K562 (cell line): Measurements from ENCODE around the gene ADAM22. TPM values are rescaled to one million over a fixed set of nuclear protein-coding genes. Genes with fewer than 3 reads are reported as not detected.

Experiments
- ATAC-seq: fragments of 200-7000 bp; cut with Tn5 transposase; 3 replicates; pipeline ENCODE4 v1.9.1; 2020; ENCODE audit warnings: moderate library complexity
- BruUV-seq: library from RNA; stranded (reverse); fragments of 400-500 nt; replicated peaks from 2 replicates; lab custom pipeline; 2021; lab: Mats Ljungman, UMichigan
- CTCF ChIA-PET: fragments of 300-600 bp; formaldehyde crosslinking; extraction: SDS; loops from one replicate; lab custom pipeline; 2021; ENCODE audit warnings: low intra/inter-chr PET ratio; lab: Yijun Ruan, JAX
- POLR2A ChIA-PET: fragments of 300-600, 350-650 bp; sonication (Branson Sonifier 250); formaldehyde crosslinking; extraction: SDS; loops from one replicate; lab custom pipeline; 2021; ENCODE audit warnings: antibody characterized with exemption, inconsistent platforms; lab: Yijun Ruan, JAX
- DNase-seq, 4 experiments: peaks; one replicate each; pipeline versions ENCODE4 v3.0.0 to v3.0.0-alpha.2; 2011 to 2018; ENCODE audit warnings: low spot score in 3 of 4, mixed read lengths in 3 of 4; ENCODE audit errors: extremely low read depth in 1 of 4
- FAIRE-seq: peaks from 2 replicates; lab custom pipeline; 2011; peaks lifted over from hg19 to GRCh38; lab: Jason Lieb, UNC
- H2AFZ ChIP-seq: 2 replicates; pipeline ENCODE4 v1.6.0; 2011; ENCODE audit warnings: low read depth, low read length, control low read depth, inconsistent platforms
- H3K27ac ChIP-seq: fragments of 200-600 bp; 3 replicates; pipeline ENCODE4 v1.8.0; 2011; ENCODE audit warnings: low read depth, mild to moderate bottlenecking, control low read depth, inconsistent platforms, low read length, moderate library complexity, mixed read lengths; ENCODE audit errors: extremely low read depth
- H3K27me3 ChIP-seq, 2 experiments: fragments of 300-600 bp in 1 of 2; 2 replicates in 1 of 2; 3 replicates in 1 of 2; pipeline versions ENCODE4 v1.6.0 to v1.8.0; 2011; ENCODE audit warnings: inconsistent platforms in 2 of 2, low read length in 2 of 2, mild to moderate bottlenecking in 1 of 2, mixed read lengths in 1 of 2, moderate library complexity in 1 of 2; ENCODE audit not compliant: control insufficient read depth in 2 of 2, insufficient read depth in 2 of 2
- H3K36me3 ChIP-seq: fragments of 300-600 bp; 3 replicates; pipeline ENCODE4 v1.8.0; 2011; ENCODE audit warnings: mild to moderate bottlenecking, low read length, inconsistent platforms; ENCODE audit not compliant: control insufficient read depth, insufficient read depth
- H3K4me1 ChIP-seq, 2 experiments: fragments of 200-600 bp in 1 of 2; replicated peaks in 1 of 2; 2 replicates in 1 of 2; 3 replicates in 1 of 2; pipeline versions ENCODE4 v1.5.1 to v1.8.0; 2011; ENCODE audit warnings: inconsistent platforms in 2 of 2, low read length in 2 of 2, mild to moderate bottlenecking in 1 of 2, mixed read lengths in 1 of 2, moderate library complexity in 1 of 2; ENCODE audit not compliant: control insufficient read depth in 2 of 2, insufficient read depth in 2 of 2
- H3K4me2 ChIP-seq: 2 replicates; pipeline ENCODE4 v1.6.1; 2011; ENCODE audit warnings: low read length, control low read depth, inconsistent platforms, mixed read lengths; ENCODE audit not compliant: insufficient read depth
- H3K4me3 ChIP-seq: fragments of 200-600 bp; sonication (generic), shearing (Covaris generic); 2 replicates; pipeline ENCODE4 v1.5.1; 2016; ENCODE audit warnings: control low read depth, inconsistent platforms
- H3K79me2 ChIP-seq: fragments of 200-600 bp; 3 replicates; pipeline ENCODE4 v1.8.0; 2011; ENCODE audit warnings: low read length, inconsistent platforms; ENCODE audit not compliant: control insufficient read depth, insufficient read depth
- H3K9ac ChIP-seq, 2 experiments: 2 replicates each; pipeline versions ENCODE4 v1.6.0 to v1.6.1; 2011; ENCODE audit warnings: low read depth in 2 of 2, low read length in 2 of 2, control low read depth in 1 of 2, inconsistent platforms in 1 of 2, mild to moderate bottlenecking in 1 of 2, mixed read lengths in 1 of 2; ENCODE audit not compliant: insufficient read depth in 1 of 2
- H3K9me1 ChIP-seq: one replicate; pipeline ENCODE4 v1.6.0; 2011; ENCODE audit warnings: inconsistent platforms, mild to moderate bottlenecking, low read length, moderate library complexity; ENCODE audit not compliant: control insufficient read depth, insufficient read depth
- H3K9me3 ChIP-seq: replicated peaks from 2 replicates; pipeline ENCODE4 v1.5.1; 2011; ENCODE audit warnings: low read depth, low read length, inconsistent platforms; ENCODE audit not compliant: control insufficient read depth, insufficient read depth
- H4K20me1 ChIP-seq: replicated peaks from 2 replicates; pipeline ENCODE4 v1.6.1; 2011; ENCODE audit warnings: low read length, inconsistent platforms, mixed read lengths; ENCODE audit not compliant: control insufficient read depth, insufficient read depth
- CBFA2T3 ChIP-seq: fragments of 450-650 bp; IDR thresholded peaks from 2 replicates; pipeline ENCODE4 v1.6.1; 2017
- GABPA ChIP-seq: fragments of 200-800 bp; sonication (Bioruptor generic); conservative IDR thresholded peaks from 2 replicates; pipeline ENCODE4 v1.6.1; 2016; ENCODE audit warnings: low read depth, missing genetic modification characterization, missing compliant biosample characterization
- IRF9 ChIP-seq: fragments of 450-650 bp; IDR thresholded peaks from 2 replicates; pipeline ENCODE4 v1.6.1; 2016; ENCODE audit warnings: missing biosample characterization, missing genetic modification characterization
- SPI1 ChIP-seq: IDR thresholded peaks from 2 replicates; pipeline ENCODE4 v1.6.1; 2011; ENCODE audit warnings: low read depth, low read length, control low read depth, borderline replicate concordance
- ZNF395 ChIP-seq: fragments of 200-800 bp; sonication (Bioruptor generic); IDR thresholded peaks from 2 replicates; pipeline ENCODE4 v1.6.1; 2017; ENCODE audit warnings: missing genetic modification characterization, missing compliant biosample characterization
- ZNF584 ChIP-seq: fragments of 200-800 bp; sonication (Bioruptor generic); IDR thresholded peaks from 2 replicates; pipeline ENCODE4 v1.6.1; 2016; ENCODE audit warnings: low read depth, mild to moderate bottlenecking, missing genetic modification characterization, missing compliant biosample characterization
- WGBS: fragments of 100-300 bp; shearing (Covaris generic); methylation state at CpG from one replicate; pipeline ENCODE4 v1.1.6; 2016; ENCODE audit warnings: low coverage, mixed read lengths; ENCODE audit not compliant: insufficient coverage; ENCODE audit errors: missing lambda C conversion rate; 5-methylcytosine and 5-hydroxymethylcytosine counted together
- in situ Hi-C: fragments of 300-500 bp; cut with MboI; formaldehyde crosslinking; loops from 4 replicates; pipeline ENCODE4 v1.15.0; 2018; ENCODE audit warnings: inconsistent platforms, mixed read lengths
- intact Hi-C: fragments of 100-400 bp; cut with micrococcal nuclease; formaldehyde crosslinking; loops from 2 replicates; pipeline ENCODE4 v1.14.2; 2022
- polyA plus RNA-seq, 8 experiments: library from polyadenylated mRNA; depleted of rRNA in 4 of 8; stranded (reverse) in 5 of 8; unstranded in 3 of 8; fragments of >200 nt; fragmentation: Nextera tagmentation in 2 of 8; fragmentation: Illumina TruSeq in 1 of 8; extraction: Ambion mirVana in 2 of 8; extraction: Trizol in 1 of 8; gene quantifications; 2 replicates each; pipeline versions ENCODE4 v1.2.1 to v1.2.3, GENCODE V29; 2011 to 2014; ENCODE audit warnings: inconsistent platforms in 1 of 8, missing spikeins in 1 of 8
- total RNA-seq, 7 experiments: library from RNA; depleted of rRNA in 6 of 7; stranded (reverse); fragments of >200 nt in 6 of 7; fragmentation: Illumina TruSeq in 2 of 7; extraction: Trizol in 2 of 7; gene quantifications; 2 replicates each; pipeline versions ENCODE4 v1.2.1 to v1.2.3, GENCODE V29; 2011 to 2021; ENCODE audit warnings: low replicate concordance in 1 of 7
- TF ChIP-seq, protein P1 (sequence below): fragments of 450-650 bp; formaldehyde crosslinking; IDR thresholded peaks from 2 replicates; pipeline ENCODE4 v1.4.0; 2020; ENCODE audit warnings: mild to moderate bottlenecking, moderate library complexity

Gene ADAM22
- total and polyA plus RNA-seq, 9 of the 15 experiments (the other 6 are each of a cell fraction or from before 2014, with no cell fraction given): 0.01 to 0.58 (median 0.18) TPM

GRCh38 chr7:88184848-88185304 lies 250.8 kb downstream of the ADAM22 start:
- H3K9me1 ChIP-seq: no peaks in the 10 kb centered on the region
- ChIA-PET POLR2A (interaction anchor here (1.6 to 1.9 kb wide), 3 partner anchors 9 to 17 kb away, joined by 3 to 8 read pairs (median 4); no protein-coding TSS in a partner anchor), CTCF (interaction anchor here (0.7 kb wide), 1 partner anchor 393 kb away, joined by 3 read pairs; no protein-coding TSS in a partner anchor)
- no peaks in the 10 kb centered on the region for H3K36me3 ChIP-seq
- no peaks in the 10 kb centered on the region for H3K79me2 ChIP-seq
- H3K27ac ChIP-seq: peak overlapping the region; percentile 63; the same call in 2 of the 3 replicates
- no TSS peak for BruUV-seq
- no peaks in the 10 kb centered on the region for H4K20me1 ChIP-seq
- peak; percentile 71 for FAIRE-seq
- H2AFZ ChIP-seq: peak overlapping the region; percentile 95
- in situ Hi-C loops: no loop called here
- peak; percentile 92 for ATAC-seq
- WGBS: 8% methylated on average over 5 of the region's 5 CpGs
- H3K9me3 ChIP-seq: no peaks in the 10 kb centered on the region
- intact Hi-C loops: no loop called here
- peak in 2 of 4 experiments; percentile 37 to 56 for DNase-seq
- no peak overlapping the region for H3K4me3 ChIP-seq
- peak overlapping the region; percentile 42; the same call in 1 of the 2 replicates for H3K4me2 ChIP-seq
- H3K9ac ChIP-seq: no peak overlapping the region; a peak in 1 of 4 replicates
- H3K27me3 ChIP-seq: peaks cover 0 to 2% of the 10 kb centered on the region in 2 experiments; a peak in 1 of 5 replicates
- H3K4me1 ChIP-seq: peaks cover 0 to 10% of the 10 kb centered on the region in 2 experiments; a peak in 3 of 5 replicates
- TF ChIP-seq CBFA2T3 (no peak), ZNF395 (CRISPR knock-in tag) (peak; percentile 87), ZNF584 (peak; percentile 65; the same call in 1 of the 2 replicates), IRF9 (tag) (no peak), SPI1 (no peak), GABPA (tag) (peak; percentile 77)
- TF ChIP-seq, protein P1, sequence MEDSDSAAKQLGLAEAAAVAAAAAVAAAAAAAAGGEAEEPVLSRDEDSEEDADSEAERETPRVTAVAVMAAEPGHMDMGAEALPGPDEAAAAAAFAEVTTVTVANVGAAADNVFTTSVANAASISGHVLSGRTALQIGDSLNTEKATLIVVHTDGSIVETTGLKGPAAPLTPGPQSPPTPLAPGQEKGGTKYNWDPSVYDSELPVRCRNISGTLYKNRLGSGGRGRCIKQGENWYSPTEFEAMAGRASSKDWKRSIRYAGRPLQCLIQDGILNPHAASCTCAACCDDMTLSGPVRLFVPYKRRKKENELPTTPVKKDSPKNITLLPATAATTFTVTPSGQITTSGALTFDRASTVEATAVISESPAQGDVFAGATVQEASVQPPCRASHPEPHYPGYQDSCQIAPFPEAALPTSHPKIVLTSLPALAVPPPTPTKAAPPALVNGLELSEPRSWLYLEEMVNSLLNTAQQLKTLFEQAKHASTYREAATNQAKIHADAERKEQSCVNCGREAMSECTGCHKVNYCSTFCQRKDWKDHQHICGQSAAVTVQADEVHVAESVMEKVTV: 0 out of 2 replicates have a peak, but pooled peaks have one; percentile 5
